Left colon (tissue), 2 donors: ENCODE results near the gene DALRD3. TPM values are rescaled to one million over a fixed set of nuclear protein-coding genes. Genes with fewer than 3 reads are reported as not detected.
A peak's percentile ranks its signal among the peaks of the same experiment; 100 is the strongest.

Source experiments
- ATAC-seq: fragments of 200-7000 bp; cut with Tn5 transposase; one replicate; pipeline ENCODE4 v1.9.1; 2020; ENCODE audit warnings: mild to moderate bottlenecking, moderate library complexity
- DNase-seq, 2 donors: peaks; one replicate each; pipeline ENCODE4 v3.0.0-alpha.2; 2020
- intact Hi-C, 2 donors: fragments of 100-400 bp; cut with DNase I in 1 of 2; cut with micrococcal nuclease in 1 of 2; formaldehyde crosslinking; loops; one replicate each; pipeline versions ENCODE4 v1.11.2 to v1.14.0; 2022; cut with DNase I, micrococcal nuclease
- microRNA-seq, 2 donors: library from miRNA; unstranded; fragments of <30 nt; microRNA quantifications; one replicate each; pipeline versions ENCODE4 v1.1.0 to v1.2.0, GENCODE V29; 2020
- total RNA-seq, 2 donors: library from RNA; stranded (reverse); fragmentation: NEBNext Ultra II Directional; extraction: Animal tissue kit (Norgen Biotek cat#: 25700); gene quantifications; one replicate each; pipeline ENCODE4 v1.2.1, GENCODE V29; 2021
- donor health status: DM: no; HTN: no; CAD: no.
- donor health status: DM: yes; HTN: yes; CAD: no.

The DALRD3 gene
- total RNA-seq, 2 donors from 2014 or later = 19.2 to 20.5 TPM

GRCh38 chr3:48989796-48990635, 28.4 kb downstream of the DALRD3 start, which contains the start of gene P4HTM:
P4HTM (plus strand) TSS chr3:48990241; CDS start chr3:48990257, 16 bp downstream.
- intact Hi-C loops = no loop called here

GRCh38 chr3:48989126-48989795, 29.1 kb downstream of the DALRD3 start:
- ATAC-seq (no peak), DNase-seq (peak in 1 of 2 donors; percentile 23)
- intact Hi-C loops = no loop called here

More at GRCh38 chr3:48989796-48990635, 28.4 kb downstream of the DALRD3 start, which contains the start of gene P4HTM:
- ATAC-seq (peak; percentile 80), DNase-seq (peak; percentile 83 to 87)

GRCh38 chr3:48985831-48986376, 32.5 kb downstream of the DALRD3 start:
- intact Hi-C loops = no loop called here
- ATAC-seq = no peak
- DNase-seq = no peak

DNA sequence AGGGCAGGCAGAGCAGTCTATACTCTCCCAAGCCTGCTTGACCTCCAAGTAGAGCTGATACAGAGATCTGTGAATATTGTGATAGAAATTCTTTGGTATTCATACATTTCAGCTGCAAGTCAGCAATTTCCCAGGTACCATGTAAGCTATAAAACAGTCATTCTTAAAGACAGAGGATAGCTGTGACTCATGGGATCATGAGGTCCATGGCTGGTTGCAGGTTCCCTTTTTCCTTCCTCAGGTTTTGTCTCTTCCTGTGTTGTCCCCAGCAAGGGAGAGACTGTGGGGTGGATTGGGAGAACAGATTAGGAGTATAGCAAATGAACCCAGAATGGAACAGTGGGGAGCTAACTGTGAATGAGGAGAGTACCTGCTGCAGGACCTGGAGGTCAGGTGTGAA, 33.7 kb downstream of the DALRD3 start:
- intact Hi-C loops = no loop called here
- no peak for DNase-seq
- no peak for ATAC-seq

DNA sequence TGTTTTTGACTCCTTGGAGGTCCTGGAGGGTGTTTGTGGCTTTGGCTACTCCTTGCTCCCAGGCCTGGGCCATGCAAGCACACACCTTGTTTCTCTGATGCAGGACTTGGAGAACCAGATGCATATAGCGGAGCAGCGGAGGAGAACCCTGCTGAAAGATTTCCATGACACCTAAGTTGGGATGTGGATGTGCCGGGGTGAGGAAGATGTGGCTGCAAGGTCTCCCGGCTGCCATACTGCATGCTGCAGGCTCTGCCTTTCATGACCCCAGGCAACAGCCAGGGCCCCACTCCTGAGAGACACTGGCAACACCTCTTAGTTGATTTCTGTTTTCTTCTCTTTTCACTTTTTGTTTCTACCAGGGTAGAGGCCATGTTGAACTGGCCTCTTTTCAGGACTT, 35.3 kb downstream of the DALRD3 start:
- no peak for ATAC-seq
- DNase-seq = no peak
- intact Hi-C loops = no loop called here

- intact Hi-C loops = no loop called here
- DNase-seq (no peak), ATAC-seq (no peak)
Measured at GRCh38 chr3:48982686-48983085, 35.7 kb downstream of the DALRD3 start.

- intact Hi-C loops = no loop called here
- DNase-seq (no peak), ATAC-seq (peak; percentile 53)
Measured at GRCh38 chr3:48982016-48982415, 36.4 kb downstream of the DALRD3 start.

- no peak for ATAC-seq
- intact Hi-C loops = no loop called here
- no peak for DNase-seq
Measured at GRCh38 chr3:48980295-48980694, 38.1 kb downstream of the DALRD3 start.

DNA sequence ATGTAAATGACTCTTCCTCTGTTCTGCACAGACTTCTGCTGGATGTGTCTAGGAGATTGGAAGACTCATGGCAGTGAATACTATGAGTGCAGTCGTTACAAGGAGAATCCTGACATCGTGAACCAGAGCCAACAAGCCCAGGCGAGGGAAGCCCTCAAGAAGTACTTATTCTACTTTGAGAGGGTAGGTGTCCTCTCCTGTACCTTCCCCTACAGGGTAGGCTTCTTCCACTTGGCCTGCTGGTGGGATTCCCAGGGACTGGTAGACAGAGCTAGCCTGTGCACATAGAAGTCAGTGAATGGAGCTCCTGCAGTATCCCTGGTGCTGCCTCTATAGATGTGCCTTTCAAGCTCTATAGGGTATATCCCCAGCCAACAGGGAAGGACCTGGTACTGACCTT, 38.9 kb downstream of the DALRD3 start:
- DNase-seq (no peak), ATAC-seq (no peak)
- intact Hi-C loops = no loop called here

DNA sequence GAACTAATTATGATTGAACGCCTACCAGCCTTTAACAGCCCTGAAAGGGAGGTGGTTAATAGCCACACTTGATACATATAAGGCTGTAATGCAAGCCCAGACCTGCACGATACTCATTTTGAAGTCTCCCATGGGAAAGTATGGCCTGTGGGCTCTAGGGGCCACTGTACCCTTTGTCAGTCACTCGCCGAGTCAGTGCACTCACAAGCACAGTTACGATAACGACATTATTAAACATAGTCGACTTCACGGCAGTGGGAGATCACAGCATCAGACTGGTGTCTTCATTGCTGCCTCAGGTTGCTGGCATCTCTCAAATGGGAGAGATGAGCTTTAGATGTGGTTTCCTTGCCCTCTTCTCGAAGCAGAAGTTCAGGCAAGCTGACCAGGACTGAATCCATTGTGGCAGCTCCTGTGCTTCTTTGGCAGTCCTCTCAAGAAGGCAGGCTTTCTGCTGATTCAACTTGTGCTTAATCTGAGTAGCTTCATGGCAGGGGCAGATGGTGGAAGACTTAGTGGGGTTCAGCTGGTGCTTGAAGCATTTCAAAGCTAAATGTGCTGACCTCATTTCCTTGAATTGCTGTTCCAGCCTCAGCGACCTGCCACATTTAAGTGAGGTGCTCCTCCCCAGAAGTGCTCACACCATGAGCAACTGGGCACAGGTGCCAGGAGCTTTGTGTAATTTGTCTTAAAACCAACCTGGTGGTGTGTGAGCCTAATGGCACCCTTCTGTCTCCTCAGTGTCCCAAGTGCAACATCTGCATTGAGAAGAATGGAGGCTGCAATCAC, 44.1 kb downstream of the DALRD3 start:
- intact Hi-C loops = no loop called here
- DNase-seq = no peak
- ATAC-seq = no peak

- intact Hi-C loops = no loop called here
- no peak for DNase-seq
- no peak for ATAC-seq
Measured at GRCh38 chr3:48970586-48970985, 47.8 kb downstream of the DALRD3 start.

DNA sequence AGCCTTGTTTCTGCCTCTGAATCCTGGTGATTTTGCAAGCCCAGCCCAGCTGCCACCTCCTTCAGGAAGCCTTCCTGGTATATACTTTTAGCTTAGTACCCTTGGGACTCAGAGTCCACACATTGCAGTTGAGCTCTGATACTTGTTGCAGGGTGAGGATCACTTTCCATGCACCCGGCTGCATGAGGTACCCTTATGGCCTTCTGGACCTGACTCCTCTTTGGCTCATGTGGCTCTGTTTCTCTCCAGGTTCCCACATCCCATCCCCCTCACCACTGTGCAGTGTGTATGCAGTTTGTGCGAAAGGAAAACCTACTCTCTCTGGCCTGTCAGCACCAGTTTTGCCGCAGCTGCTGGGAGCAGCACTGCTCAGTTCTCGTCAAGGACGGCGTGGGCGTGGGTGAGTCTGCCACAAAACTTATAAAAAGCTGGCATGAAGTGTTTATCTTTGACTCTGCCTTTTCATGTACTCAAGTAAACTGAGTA, 51.5 kb downstream of the DALRD3 start:
- ATAC-seq = peak; percentile 70
- intact Hi-C loops = no loop called here
- peak; percentile 54 to 65 for DNase-seq

DNA sequence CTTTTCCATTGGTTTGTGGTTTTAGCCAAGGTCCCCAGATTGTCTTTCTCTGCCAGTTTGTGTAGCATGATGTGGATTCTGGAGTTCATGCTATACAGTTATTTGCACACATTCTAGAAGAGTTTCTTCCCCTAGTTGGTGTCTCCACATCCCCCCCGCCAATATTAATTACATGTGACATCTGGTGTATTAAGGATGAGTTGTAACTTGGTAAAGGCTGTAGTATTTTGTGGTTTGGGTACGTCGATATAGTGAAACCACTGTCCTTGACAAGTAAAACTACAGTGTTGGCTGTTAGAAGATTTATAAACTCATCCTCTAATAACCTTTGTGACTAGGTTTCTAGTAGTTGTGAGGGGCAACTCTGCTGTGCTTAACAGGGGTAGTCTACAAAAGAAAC, 52.0 kb downstream of the DALRD3 start:
- no peak for ATAC-seq
- intact Hi-C loops = no loop called here
- DNase-seq = no peak

Small RNAs within 50 kb of the gene (microRNA-seq; reads per million reads assigned to microRNA genes)
- gene MIR191 (13,181 to 20,687 reads per million in 2 donors), gene MIR425 (2,359 to 4,578 reads per million in 2 donors)

Other genes with a start within 250 kb of the DALRD3 start
- 10 to 100 TPM; 68.1 to 75.4 TPM for gene PRKAR2A, start 170.7 kb downstream of the DALRD3 start, total RNA-seq
- gene SLC25A20, start 119.7 kb downstream of the DALRD3 start, total RNA-seq = 10 to 100 TPM; 43.0 to 56.3 TPM
- gene ARIH2, start 99.7 kb downstream of the DALRD3 start, total RNA-seq = 10 to 100 TPM; 72.3 to 82.0 TPM
- 10 to 100 TPM; 33.8 to 47.3 TPM for gene P4HTM, start 28.3 kb downstream of the DALRD3 start, total RNA-seq
- gene WDR6, start 11.2 kb downstream of the DALRD3 start, total RNA-seq = 100 to 1,000 TPM; 114 to 121 TPM
- 10 to 100 TPM; 65.2 to 70.1 TPM for gene NDUFAF3, start 3.5 kb upstream of the DALRD3 start, total RNA-seq
- 100 to 1,000 TPM; 102 to 122 TPM for gene IMPDH2, start 10.8 kb upstream of the DALRD3 start, total RNA-seq
- gene QRICH1, start 75.5 kb upstream of the DALRD3 start, total RNA-seq = 10 to 100 TPM; 73.5 to 83.6 TPM
- gene QARS1, start 86.2 kb upstream of the DALRD3 start, total RNA-seq = 100 to 1,000 TPM; 339 to 417 TPM
- gene USP19, start 102.2 kb upstream of the DALRD3 start, total RNA-seq = 10 to 100 TPM; 66.9 to 67.7 TPM
- gene LAMB2, start 114.5 kb upstream of the DALRD3 start, total RNA-seq = 100 to 1,000 TPM in 1 of 2 donors, 10 to 100 TPM in 1; 66.1 to 102 TPM
- 10 to 100 TPM; 16.3 to 20.3 TPM for gene CCDC71, start 147.8 kb upstream of the DALRD3 start, total RNA-seq
- 10 to 100 TPM in 1 of 2 donors, 1 to 10 TPM in 1; 4.6 to 12.5 TPM for gene KLHDC8B, start 153.0 kb upstream of the DALRD3 start, total RNA-seq